GM19455 (cell line): ENCODE data around the gene SLC26A1.
"Not testable (repeated sequence)": the region's sequence is repeated elsewhere in the genome, so short reads cannot be mapped to it uniquely, and the experiment has no call there.

ENCODE experiments used
- ATAC-seq: cut with Tn5 transposase; IDR thresholded peaks from one replicate; pipeline ENCODE4 v1.9.1; 2021; ENCODE audit not compliant: unreplicated experiment

Gene SLC26A1

GRCh38 chr4:955931-956381, 37.2 kb downstream of the SLC26A1 start:
- ATAC-seq: no peak

GRCh38 chr4:955161-955921, 37.9 kb downstream of the SLC26A1 start:
- no peak for ATAC-seq

- ATAC-seq: no peak
Observed at GRCh38 chr4:954211-955020, 38.8 kb downstream of the SLC26A1 start.

GRCh38 chr4:953574-953915, 39.7 kb downstream of the SLC26A1 start:
- no peak for ATAC-seq

- no peak for ATAC-seq
Observed at GRCh38 chr4:952881-953573, 40.2 kb downstream of the SLC26A1 start.

- no peak for ATAC-seq
Observed at GRCh38 chr4:951594-952468, 41.4 kb downstream of the SLC26A1 start.

GRCh38 chr4:951186-951585, 42.0 kb downstream of the SLC26A1 start:
- ATAC-seq: no peak

- no peak for ATAC-seq
Observed at GRCh38 chr4:950136-951020, 42.8 kb downstream of the SLC26A1 start.

- ATAC-seq: no peak
Observed at GRCh38 chr4:949656-950055, 43.5 kb downstream of the SLC26A1 start.

- no peak for ATAC-seq
Observed at GRCh38 chr4:948936-949300, 44.3 kb downstream of the SLC26A1 start.

GRCh38 chr4:948101-948935, 44.9 kb downstream of the SLC26A1 start:
- no peak for ATAC-seq

GRCh38 chr4:947491-947971, 45.7 kb downstream of the SLC26A1 start:
- no peak for ATAC-seq

GRCh38 chr4:946517-947471, 46.4 kb downstream of the SLC26A1 start:
- no peak for ATAC-seq

- ATAC-seq: no peak
Observed at GRCh38 chr4:946103-946450, 47.1 kb downstream of the SLC26A1 start.

- ATAC-seq: no peak
Observed at GRCh38 chr4:945274-946102, 47.7 kb downstream of the SLC26A1 start.

- ATAC-seq: not testable (repeated sequence)
Observed at GRCh38 chr4:939508-939907, 53.7 kb downstream of the SLC26A1 start.
